B cell (primary cell): ENCODE results near the gene KIF26B. TPM values are rescaled to one million over a fixed set of nuclear protein-coding genes. Genes with fewer than 3 reads are reported as not detected.

Source experiments
- ATAC-seq: fragments of 200-7000 bp; cut with Tn5 transposase; one replicate; pipeline ENCODE4 v1.10.0; 2021; ENCODE audit warnings: low read depth, mild to moderate bottlenecking, moderate number of reproducible peaks, moderate library complexity
- CTCF ChIA-PET: fragments of 350-600 bp; sonication (Branson Sonifier 250); formaldehyde crosslinking; loops from one replicate; lab custom pipeline; 2021; ENCODE audit warnings: antibody characterized with exemption, inconsistent platforms; lab: Charles Lee
- POLR2A ChIA-PET: fragments of 350-600 bp; sonication (Branson Sonifier 250); formaldehyde crosslinking; loops from one replicate; lab custom pipeline; 2021; ENCODE audit warnings: antibody characterized with exemption; lab: Charles Lee
- DNase-seq: peaks from one replicate; pipeline ENCODE4 v3.0.0; 2013
- H2AFZ ChIP-seq: 2 replicates; pipeline ENCODE4 v1.6.1; 2012; ENCODE audit warnings: mild to moderate bottlenecking, low read depth, low read length; ENCODE audit not compliant: insufficient read depth, poor library complexity, severe bottlenecking
- H3K27ac ChIP-seq, 2 donors: 1 replicate in 1 of 2; 2 replicates in 1 of 2; pipeline ENCODE4 v1.5.1; 2012 to 2013; ENCODE audit warnings: low read length in 2 of 2, mild to moderate bottlenecking in 2 of 2, moderate library complexity in 1 of 2
- H3K27me3 ChIP-seq, 4 experiments: fragments of 200-600 bp in 1 of 4; sonication (generic) in 1 of 4; replicated peaks in 1 of 4; 1 replicate in 2 of 4; 2 replicates in 2 of 4; pipeline versions ENCODE4 v1.6.1 to v1.7.0; 2013 to 2016; ENCODE audit warnings: low read length in 3 of 4, mild to moderate bottlenecking in 2 of 4, mixed read lengths in 1 of 4, moderate library complexity in 1 of 4; ENCODE audit not compliant: insufficient read depth in 4 of 4, control insufficient read depth in 3 of 4; ENCODE audit errors: control extremely low read depth in 1 of 4
- H3K36me3 ChIP-seq, 2 experiments: replicated peaks in 1 of 2; 1 replicate in 1 of 2; 2 replicates in 1 of 2; pipeline versions ENCODE4 v1.6.1 to v1.7.1; 2013; ENCODE audit warnings: low read length in 1 of 2; ENCODE audit not compliant: insufficient read depth in 2 of 2, control insufficient read depth in 1 of 2; ENCODE audit errors: control extremely low read depth in 1 of 2, extremely low read depth in 1 of 2
- H3K4me1 ChIP-seq, 2 donors: fragments of 200-600 bp in 1 of 2; sonication (generic) in 1 of 2; 1 replicate in 1 of 2; 2 replicates in 1 of 2; pipeline versions ENCODE4 v1.5.1 to v1.6.1; 2013 to 2017; ENCODE audit warnings: low read length in 2 of 2; ENCODE audit not compliant: control insufficient read depth in 2 of 2, insufficient read depth in 2 of 2
- H3K4me2 ChIP-seq: replicated peaks from 2 replicates; pipeline ENCODE3; 2012; ENCODE audit warnings: mild to moderate bottlenecking, low read depth, low read length; ENCODE audit not compliant: poor library complexity, severe bottlenecking
- H3K4me3 ChIP-seq, 5 experiments: fragments of 200-600 bp in 1 of 5; sonication (generic) in 1 of 5; 1 replicate in 3 of 5; 2 replicates in 2 of 5; pipeline versions ENCODE4 v1.5.1 to v1.7.0; 2011 to 2016; ENCODE audit warnings: low read length in 4 of 5, mild to moderate bottlenecking in 4 of 5, low read depth in 2 of 5, control low read depth in 1 of 5, moderate library complexity in 1 of 5; ENCODE audit not compliant: insufficient read depth in 1 of 5; ENCODE audit errors: control extremely low read depth in 1 of 5, extremely low read depth in 1 of 5
- H3K79me2 ChIP-seq: fragments of 200-600 bp; sonication (generic); one replicate; pipeline ENCODE4 v1.6.0; 2016; ENCODE audit warnings: low read length; ENCODE audit not compliant: control insufficient read depth, insufficient read depth
- H3K9ac ChIP-seq: fragments of 200-600 bp; sonication (generic); 2 replicates; pipeline ENCODE4 v1.6.1; 2017; ENCODE audit warnings: mild to moderate bottlenecking, low read length, moderate library complexity
- H3K9me3 ChIP-seq, 3 donors: one replicate each; pipeline versions ENCODE4 v1.6.1 to v1.7.1; 2013; ENCODE audit warnings: low read length in 2 of 3; ENCODE audit not compliant: control insufficient read depth in 2 of 3, insufficient read depth in 1 of 3; ENCODE audit errors: control extremely low read depth in 1 of 3
- H4K20me1 ChIP-seq: 2 replicates; pipeline ENCODE4 v1.6.0; 2012; ENCODE audit warnings: mild to moderate bottlenecking, low read length; ENCODE audit not compliant: insufficient read depth, control insufficient read depth, poor library complexity, severe bottlenecking
- H3K27ac Mint-ChIP-seq: one replicate; pipeline ENCODE4 v1.8.0; 2021; ENCODE audit warnings: mixed read lengths
- H3K27me3 Mint-ChIP-seq: one replicate; pipeline ENCODE4 v1.8.0; 2021; ENCODE audit warnings: mixed read lengths
- H3K4me1 Mint-ChIP-seq: one replicate; pipeline ENCODE4 v1.8.0; 2021; ENCODE audit warnings: mixed read lengths
- H3K4me3 Mint-ChIP-seq: one replicate; pipeline ENCODE4 v1.8.0; 2021; ENCODE audit warnings: mixed read lengths
- H3K9me3 Mint-ChIP-seq: one replicate; pipeline ENCODE4 v1.8.0; 2022; ENCODE audit warnings: mixed read lengths; ENCODE audit not compliant: insufficient read depth
- EZH2 ChIP-seq: IDR thresholded peaks from 2 replicates; pipeline ENCODE4 v1.6.1; 2012; ENCODE audit warnings: borderline replicate concordance, low read depth, mild to moderate bottlenecking, moderate library complexity, low read length; ENCODE audit not compliant: insufficient read depth, poor library complexity, severe bottlenecking
- WGBS: methylation state at CpG from one replicate; pipeline ENCODE4 v1.1.5; 2013; ENCODE audit warnings: missing lambda C conversion rate; ENCODE audit not compliant: insufficient coverage; 5-methylcytosine and 5-hydroxymethylcytosine counted together
- intact Hi-C: fragments of 100-400 bp; cut with micrococcal nuclease; formaldehyde crosslinking; loops from one replicate; pipeline ENCODE4 v1.10.0; 2022
- polyA plus RNA-seq: library from polyadenylated mRNA; depleted of rRNA; stranded (reverse); fragments of >200 nt; gene quantifications from 2 replicates; pipeline ENCODE4 v1.2.3, GENCODE V29; 2012
- total RNA-seq, 2 donors: library from RNA; stranded (reverse); fragments of 120-200 nt in 1 of 2; gene quantifications; 1 replicate in 1 of 2; 2 replicates in 1 of 2; pipeline versions ENCODE4 v1.2.3 to v1.2.4, GENCODE V29; 2013 to 2022
- TF ChIP-seq, protein P1 (sequence below): fragments of 200-600 bp; IDR thresholded peaks from one replicate; pipeline ENCODE4 v1.8.0; 2022; ENCODE audit warnings: antibody characterized with exemption, mild to moderate bottlenecking

KIF26B gene
- total and polyA plus RNA-seq, 2 donors (not counting 1 experiment from before 2014, with no cell fraction given) = 0.62 TPM; not detected in 1

DNA sequence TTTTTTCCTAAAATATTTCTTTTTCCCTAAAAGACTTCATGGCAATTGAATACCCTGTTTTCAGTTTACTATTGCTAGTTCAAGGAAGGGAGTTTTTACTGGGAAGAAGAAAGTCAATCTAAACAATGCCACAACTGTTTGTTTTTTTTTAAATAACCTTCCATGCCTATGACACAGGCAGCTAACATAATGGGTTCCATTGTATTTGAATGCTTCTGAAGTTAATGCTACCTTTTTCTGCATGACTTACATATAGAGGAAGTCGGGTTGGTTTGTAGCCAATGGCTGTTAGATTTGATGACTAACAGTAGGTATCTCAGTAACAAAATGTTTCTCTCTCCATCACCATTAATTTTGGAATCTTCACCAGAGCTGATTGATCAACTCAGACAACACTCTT is 134.0 kb downstream of the KIF26B start:
- Histone ChIP-seq H3K4me2 (no peak overlapping the region), H3K27ac (no peak overlapping the region), H3K4me3 (no peak overlapping the region), H3K36me3 (no peaks in the 10 kb centered on the region), H3K4me1 (no peaks in the 10 kb centered on the region), H3K9ac (no peak overlapping the region), H3K9me3 (peaks cover 0 to 3% (median 0%) of the 10 kb centered on the region in 3 donors), H3K79me2 (no peaks in the 10 kb centered on the region), H3K27me3 (no peaks in the 10 kb centered on the region), H4K20me1 (no peaks in the 10 kb centered on the region), H2AFZ (no peak overlapping the region)
- H3K4me3 Mint-ChIP-seq = no peak overlapping the region
- peaks cover 7% of the 10 kb centered on the region for H3K27me3 Mint-ChIP-seq
- ATAC-seq (no peak), DNase-seq (no peak)
- intact Hi-C loops = no loop called here
- H3K27ac Mint-ChIP-seq = no peak overlapping the region
- ChIA-PET POLR2A (no interaction called here), CTCF (no interaction called here)
- no peaks in the 10 kb centered on the region for H3K4me1 Mint-ChIP-seq
- no peak for TF ChIP-seq EZH2
- TF ChIP-seq, protein P1, sequence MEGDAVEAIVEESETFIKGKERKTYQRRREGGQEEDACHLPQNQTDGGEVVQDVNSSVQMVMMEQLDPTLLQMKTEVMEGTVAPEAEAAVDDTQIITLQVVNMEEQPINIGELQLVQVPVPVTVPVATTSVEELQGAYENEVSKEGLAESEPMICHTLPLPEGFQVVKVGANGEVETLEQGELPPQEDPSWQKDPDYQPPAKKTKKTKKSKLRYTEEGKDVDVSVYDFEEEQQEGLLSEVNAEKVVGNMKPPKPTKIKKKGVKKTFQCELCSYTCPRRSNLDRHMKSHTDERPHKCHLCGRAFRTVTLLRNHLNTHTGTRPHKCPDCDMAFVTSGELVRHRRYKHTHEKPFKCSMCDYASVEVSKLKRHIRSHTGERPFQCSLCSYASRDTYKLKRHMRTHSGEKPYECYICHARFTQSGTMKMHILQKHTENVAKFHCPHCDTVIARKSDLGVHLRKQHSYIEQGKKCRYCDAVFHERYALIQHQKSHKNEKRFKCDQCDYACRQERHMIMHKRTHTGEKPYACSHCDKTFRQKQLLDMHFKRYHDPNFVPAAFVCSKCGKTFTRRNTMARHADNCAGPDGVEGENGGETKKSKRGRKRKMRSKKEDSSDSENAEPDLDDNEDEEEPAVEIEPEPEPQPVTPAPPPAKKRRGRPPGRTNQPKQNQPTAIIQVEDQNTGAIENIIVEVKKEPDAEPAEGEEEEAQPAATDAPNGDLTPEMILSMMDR = no peak
- H3K9me3 Mint-ChIP-seq = no peaks in the 10 kb centered on the region
- WGBS = no CpG with 5 or more reads among the region's 1 CpG

DNA sequence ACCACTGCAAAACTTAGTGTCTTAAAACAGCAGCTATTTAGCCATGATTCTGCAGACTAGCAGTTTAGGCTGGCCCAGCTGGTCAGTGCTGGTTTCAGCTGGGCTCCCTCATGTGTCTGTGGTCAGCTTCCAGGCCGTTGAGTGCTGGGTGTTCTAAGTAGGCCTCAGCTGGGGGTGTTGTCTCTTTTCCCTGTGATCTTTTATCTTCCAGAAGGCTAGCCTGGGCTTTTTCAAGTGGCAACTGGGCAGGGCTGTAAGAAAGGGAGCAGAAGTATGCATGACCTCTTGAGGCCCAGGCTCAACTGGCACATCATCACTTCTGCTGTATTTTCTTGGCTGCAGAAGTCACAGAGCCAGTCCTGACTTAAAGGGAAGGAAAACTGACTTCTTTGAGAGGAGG is 136.1 kb downstream of the KIF26B start:
- H3K79me2 ChIP-seq = no peaks in the 10 kb centered on the region
- H4K20me1 ChIP-seq = no peaks in the 10 kb centered on the region
- WGBS = 87% methylated on average over 1 of the region's 1 CpG
- Mint-ChIP-seq H3K9me3 (no peaks in the 10 kb centered on the region), H3K27me3 (peaks cover 7% of the 10 kb centered on the region), H3K4me1 (no peaks in the 10 kb centered on the region), H3K4me3 (no peak overlapping the region), H3K27ac (no peak overlapping the region)
- ATAC-seq (no peak), DNase-seq (no peak)
- H3K36me3 ChIP-seq = no peaks in the 10 kb centered on the region
- TF ChIP-seq, protein P1 = no peak
- TF ChIP-seq EZH2 = no peak
- no peak overlapping the region for H3K9ac ChIP-seq
- ChIA-PET CTCF (no interaction called here), POLR2A (no interaction called here)
- H3K27me3 ChIP-seq = no peaks in the 10 kb centered on the region
- H3K27ac ChIP-seq = no peak overlapping the region
- H3K9me3 ChIP-seq = peaks cover 0 to 3% (median 0%) of the 10 kb centered on the region in 3 donors
- no peak overlapping the region for H3K4me3 ChIP-seq
- H2AFZ ChIP-seq = no peak overlapping the region
- no peak overlapping the region for H3K4me2 ChIP-seq
- no peaks in the 10 kb centered on the region for H3K4me1 ChIP-seq
- intact Hi-C loops = no loop called here
